Measurements from ENCODE around the gene PLOD3.
"Not testable (repeated sequence)": the region's sequence is repeated elsewhere in the genome, so short reads cannot be mapped to it uniquely, and the experiment has no call there.

DNA sequence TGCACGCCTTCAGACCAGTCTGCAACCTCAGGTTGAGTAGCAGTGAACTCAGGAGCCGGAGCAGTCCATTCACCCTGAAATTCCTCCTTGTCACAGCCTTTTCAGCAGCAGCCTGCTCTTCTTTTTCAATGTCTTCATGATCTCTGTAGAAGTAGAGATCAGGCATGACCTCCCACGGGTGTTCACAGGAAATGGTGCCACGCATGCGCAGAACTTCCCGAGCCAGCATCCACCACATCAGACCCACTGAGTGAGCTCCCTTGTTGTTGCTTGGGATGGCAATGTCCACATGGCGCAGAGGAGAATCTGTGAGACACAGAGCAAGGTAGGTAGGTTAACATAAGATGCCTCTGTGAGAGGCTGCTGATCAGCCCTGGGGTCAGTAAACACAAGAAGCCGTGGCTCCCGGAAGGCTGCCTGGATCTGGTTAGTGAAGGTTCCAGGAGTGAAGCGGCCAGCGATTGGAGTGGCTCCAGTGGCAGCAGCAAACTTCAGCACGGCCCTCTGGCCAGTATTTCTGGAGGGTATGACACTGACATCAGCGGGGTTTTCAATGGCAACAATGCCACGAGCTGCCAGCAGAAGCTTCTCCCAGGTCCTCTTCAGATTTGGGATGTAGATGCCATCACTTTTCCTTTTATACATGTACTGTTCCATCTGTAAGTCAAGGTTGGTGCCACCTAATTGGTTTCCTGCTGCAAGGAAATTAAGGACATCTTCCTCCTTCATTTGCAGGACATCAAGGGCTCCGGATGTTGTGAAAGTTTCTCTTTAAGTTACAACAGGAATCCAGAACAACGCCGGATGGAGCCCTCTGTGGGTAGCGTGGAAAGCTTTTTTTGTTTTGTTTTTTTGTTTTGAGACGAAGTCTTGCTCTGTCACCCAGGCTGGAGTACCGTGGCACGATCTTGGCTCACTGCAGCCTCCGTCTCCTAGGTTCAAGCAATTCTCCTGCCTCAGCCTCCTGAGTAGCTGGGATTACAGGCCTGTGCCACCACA, 13.3 kb downstream of the PLOD3 start:
- TF ChIP-seq, protein P1, sequence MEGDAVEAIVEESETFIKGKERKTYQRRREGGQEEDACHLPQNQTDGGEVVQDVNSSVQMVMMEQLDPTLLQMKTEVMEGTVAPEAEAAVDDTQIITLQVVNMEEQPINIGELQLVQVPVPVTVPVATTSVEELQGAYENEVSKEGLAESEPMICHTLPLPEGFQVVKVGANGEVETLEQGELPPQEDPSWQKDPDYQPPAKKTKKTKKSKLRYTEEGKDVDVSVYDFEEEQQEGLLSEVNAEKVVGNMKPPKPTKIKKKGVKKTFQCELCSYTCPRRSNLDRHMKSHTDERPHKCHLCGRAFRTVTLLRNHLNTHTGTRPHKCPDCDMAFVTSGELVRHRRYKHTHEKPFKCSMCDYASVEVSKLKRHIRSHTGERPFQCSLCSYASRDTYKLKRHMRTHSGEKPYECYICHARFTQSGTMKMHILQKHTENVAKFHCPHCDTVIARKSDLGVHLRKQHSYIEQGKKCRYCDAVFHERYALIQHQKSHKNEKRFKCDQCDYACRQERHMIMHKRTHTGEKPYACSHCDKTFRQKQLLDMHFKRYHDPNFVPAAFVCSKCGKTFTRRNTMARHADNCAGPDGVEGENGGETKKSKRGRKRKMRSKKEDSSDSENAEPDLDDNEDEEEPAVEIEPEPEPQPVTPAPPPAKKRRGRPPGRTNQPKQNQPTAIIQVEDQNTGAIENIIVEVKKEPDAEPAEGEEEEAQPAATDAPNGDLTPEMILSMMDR (IDR thresholded peaks at IDR 0.05): not testable (repeated sequence)
- not testable (repeated sequence) for TF ChIP-seq POLR2AphosphoS5 (IDR thresholded peaks at IDR 0.05; ENCODE audit: insufficient read depth in 1 of 2, low read depth in 1 of 2); POLR2A (IDR thresholded peaks at IDR 0.05)

All from vagina (tissue), 2 donors.